DLD1 (cell line): ENCODE results near the gene EYA4.

Experiments
- in situ Hi-C: cut with HindIII; loops from 2 replicates; pipeline ENCODE4 v1.10.0; 2017; ENCODE audit warnings: low sequenced_read_pairs

EYA4 gene

GRCh38 chr6:133504158-133504557, 263.0 kb downstream of the EYA4 start:
- in situ Hi-C loops = no loop called here

GRCh38 chr6:133504761-133505160, 263.6 kb downstream of the EYA4 start:
- in situ Hi-C loops = no loop called here

- in situ Hi-C loops = no loop called here
These were observed 264.5 kb downstream of the EYA4 start for GRCh38 chr6:133505681-133506080.

- in situ Hi-C loops = no loop called here
These were observed 271.4 kb downstream of the EYA4 start for GRCh38 chr6:133512410-133513016.

GRCh38 chr6:133523816-133524215, 282.7 kb downstream of the EYA4 start:
- in situ Hi-C loops = no loop called here

- in situ Hi-C loops = no loop called here
These were observed 285.3 kb downstream of the EYA4 start for GRCh38 chr6:133526436-133526835.

GRCh38 chr6:133528566-133528965, 287.4 kb downstream of the EYA4 start:
- in situ Hi-C loops = no loop called here

- in situ Hi-C loops = no loop called here
These were observed 291.8 kb downstream of the EYA4 start for GRCh38 chr6:133532908-133533307.

GRCh38 chr6:133539502-133540259, 298.5 kb downstream of the EYA4 start:
- in situ Hi-C loops = no loop called here

- in situ Hi-C loops = no loop called here
These were observed 299.2 kb downstream of the EYA4 start for GRCh38 chr6:133540361-133540760.

GRCh38 chr6:133541040-133541439, 299.9 kb downstream of the EYA4 start:
- in situ Hi-C loops = no loop called here

GRCh38 chr6:133542056-133542821, 301.1 kb downstream of the EYA4 start:
- in situ Hi-C loops = no loop called here

- in situ Hi-C loops = no loop called here
These were observed 303.3 kb downstream of the EYA4 start for GRCh38 chr6:133544419-133544818.

- in situ Hi-C loops = no loop called here
These were observed 304.9 kb downstream of the EYA4 start for GRCh38 chr6:133546098-133546497.

- in situ Hi-C loops = no loop called here
These were observed 306.0 kb downstream of the EYA4 start for GRCh38 chr6:133547136-133547535.

- in situ Hi-C loops = no loop called here
These were observed 307.4 kb downstream of the EYA4 start for GRCh38 chr6:133548423-133549159.

GRCh38 chr6:133549371-133549801, 308.2 kb downstream of the EYA4 start:
- in situ Hi-C loops = no loop called here

GRCh38 chr6:133550026-133550425, 308.9 kb downstream of the EYA4 start:
- in situ Hi-C loops = no loop called here

GRCh38 chr6:133551436-133551835, 310.3 kb downstream of the EYA4 start:
- in situ Hi-C loops = no loop called here

- in situ Hi-C loops = no loop called here
These were observed 310.7 kb downstream of the EYA4 start for GRCh38 chr6:133551847-133552341.

GRCh38 chr6:133553652-133554051, 312.5 kb downstream of the EYA4 start:
- in situ Hi-C loops = no loop called here
